ENCODE data around the gene P2RX1.
"Not testable (repeated sequence)": the region's sequence is repeated elsewhere in the genome, so short reads cannot be mapped to it uniquely, and the experiment has no call there.

Gene P2RX1

DNA sequence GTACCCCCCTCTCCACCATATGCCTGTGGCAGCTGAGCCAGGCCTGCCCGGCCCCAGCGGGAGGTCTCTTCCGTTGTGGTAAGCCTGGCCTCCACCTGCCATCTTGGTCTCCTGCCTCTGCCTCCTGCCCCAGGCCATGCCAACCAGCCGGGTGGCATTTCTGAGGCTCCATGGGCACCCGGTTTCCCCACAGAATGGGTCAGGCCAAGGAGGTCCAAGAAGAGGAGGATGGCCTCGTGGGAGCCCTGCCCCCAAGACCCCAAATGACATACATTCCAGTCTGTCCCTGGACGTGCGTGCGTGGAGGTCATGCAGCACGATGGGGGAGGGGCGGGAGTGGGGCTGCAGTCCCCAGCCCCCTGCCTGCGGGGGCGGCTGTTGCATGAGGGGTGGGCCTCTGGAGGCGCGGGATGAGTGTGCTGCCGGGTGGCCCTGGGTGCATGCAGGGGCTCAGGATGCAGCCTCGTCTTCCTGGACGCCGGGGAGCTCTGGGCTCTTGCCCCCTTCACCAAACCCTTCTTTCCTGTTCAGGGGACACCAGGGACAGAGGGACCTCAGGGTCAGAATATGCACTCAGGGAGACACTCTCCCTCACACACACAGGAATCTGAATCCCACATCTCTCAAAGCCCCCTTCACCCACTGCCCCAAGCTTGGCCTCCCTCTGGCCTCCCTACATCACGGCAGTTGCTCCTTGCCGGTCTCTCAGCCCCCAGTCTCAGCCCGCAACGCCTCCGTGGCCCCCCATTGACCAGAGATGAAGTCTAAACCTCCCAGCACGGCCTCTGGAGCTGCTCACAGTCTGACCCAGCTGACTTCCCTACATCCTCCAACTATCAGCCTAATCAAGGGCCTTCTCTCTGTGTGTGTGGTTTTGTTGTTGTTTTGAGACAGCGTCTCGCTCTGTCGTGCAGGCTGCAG lies 54.2 kb downstream of the P2RX1 start:
- FAIRE-seq = no peak

DNA sequence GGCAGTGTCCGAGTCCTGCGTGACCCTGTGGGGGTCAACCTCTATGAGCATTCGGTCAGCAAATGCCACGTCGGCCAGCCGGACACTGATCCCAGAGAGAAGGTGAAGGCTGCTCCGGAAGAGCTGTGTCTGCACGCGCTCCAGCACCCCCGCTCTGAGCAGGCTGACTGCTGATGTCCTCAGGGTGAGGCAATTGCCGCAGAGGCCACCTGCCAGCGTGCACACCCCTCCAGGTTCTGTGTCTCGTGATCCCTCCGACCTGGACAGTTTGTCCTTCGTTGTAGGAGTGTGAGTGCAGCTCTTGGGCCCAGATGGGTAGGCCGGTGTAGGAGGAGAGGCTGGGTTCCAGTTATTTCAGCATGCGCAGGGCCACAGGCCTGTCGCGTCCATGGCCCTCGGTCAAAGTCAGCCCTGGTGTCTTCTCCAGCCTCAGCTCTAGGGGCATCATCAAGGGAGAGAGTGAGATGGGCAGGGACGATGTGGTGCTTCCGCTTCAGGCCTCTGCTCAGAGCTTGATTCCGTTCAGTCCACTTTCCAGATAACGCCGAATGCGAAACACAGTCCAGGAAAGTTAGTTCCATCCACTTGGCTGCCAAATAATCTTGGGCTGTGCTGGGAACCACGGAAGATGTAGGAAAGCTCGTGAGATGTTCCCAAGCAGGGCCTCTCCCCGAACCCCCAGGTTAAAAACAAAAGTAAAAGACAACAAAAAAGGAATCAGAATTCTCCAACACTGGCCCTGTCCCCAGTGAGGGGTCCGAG lies 55.1 kb downstream of the P2RX1 start:
- DNase-seq (ENCODE audit: insufficient read length, low spot score) = no peak
- FAIRE-seq = no peak

More for the DNA sequence above, 54.2 kb downstream of the P2RX1 start:
- no peak for DNase-seq (ENCODE audit: insufficient read length, low spot score)

DNA sequence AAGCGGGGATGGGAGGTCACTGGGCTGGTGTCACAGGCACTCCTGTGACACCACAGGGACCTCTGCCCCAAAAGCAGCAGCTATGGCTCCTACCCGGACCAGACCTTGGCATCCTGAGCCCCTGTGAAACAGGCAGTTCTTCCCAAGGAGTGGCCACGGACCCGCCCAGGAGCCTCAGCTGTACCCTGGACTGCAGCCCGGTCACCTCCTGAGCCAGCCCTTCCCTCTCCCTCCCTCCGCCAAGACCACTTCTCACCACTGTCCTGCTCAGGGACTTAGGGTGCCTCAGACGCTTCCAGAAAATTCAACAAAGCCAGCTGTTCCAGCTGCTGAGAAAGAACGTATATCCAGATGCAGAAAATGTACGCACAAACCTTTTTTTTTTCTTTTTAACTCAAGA lies 56.3 kb downstream of the P2RX1 start:
- DNase-seq (ENCODE audit: insufficient read length, low spot score) (no peak), FAIRE-seq (no peak)

DNA sequence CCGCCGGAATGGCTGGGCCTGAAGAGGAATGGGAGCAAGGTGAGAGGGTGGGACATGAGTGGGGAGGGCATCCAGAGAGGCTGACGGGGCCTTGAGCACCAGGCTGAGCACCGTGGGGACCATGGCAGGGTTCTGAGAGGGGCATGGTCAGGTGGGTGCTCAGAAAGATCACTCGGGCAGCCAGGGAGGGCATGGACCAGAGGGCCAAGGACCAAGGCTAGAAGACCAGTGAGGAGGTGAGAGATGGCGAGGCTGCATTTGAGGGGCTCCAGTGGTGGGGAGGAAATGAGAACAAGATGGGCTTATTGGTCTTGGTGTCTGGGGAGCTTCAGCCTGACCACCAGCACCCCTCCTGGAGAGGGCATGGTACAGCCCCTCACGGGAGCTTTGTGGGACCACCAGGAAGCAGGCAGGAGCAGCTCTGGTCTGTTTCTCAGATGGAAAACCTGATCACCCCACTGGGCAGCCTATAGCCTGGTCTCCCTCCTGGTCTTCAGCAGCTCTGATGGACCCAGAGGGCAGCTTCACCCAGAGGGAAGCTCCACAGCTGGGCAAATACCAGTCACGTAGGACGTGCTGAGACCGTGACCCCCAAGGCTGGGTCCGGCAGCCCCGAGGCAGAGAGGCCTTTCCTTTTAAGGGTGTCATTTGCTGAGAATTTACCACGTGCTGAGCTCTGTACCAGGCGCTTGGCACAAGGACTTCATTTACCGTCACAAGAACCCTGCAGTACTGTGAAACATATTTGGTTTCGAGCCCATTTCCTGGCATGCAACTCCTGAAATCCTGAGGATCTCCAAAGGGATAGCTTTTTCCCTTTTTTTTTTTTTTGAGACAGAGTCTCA lies 58.8 kb downstream of the P2RX1 start:
- DNase-seq (ENCODE audit: insufficient read length, low spot score) = no peak
- no peak for FAIRE-seq

DNA sequence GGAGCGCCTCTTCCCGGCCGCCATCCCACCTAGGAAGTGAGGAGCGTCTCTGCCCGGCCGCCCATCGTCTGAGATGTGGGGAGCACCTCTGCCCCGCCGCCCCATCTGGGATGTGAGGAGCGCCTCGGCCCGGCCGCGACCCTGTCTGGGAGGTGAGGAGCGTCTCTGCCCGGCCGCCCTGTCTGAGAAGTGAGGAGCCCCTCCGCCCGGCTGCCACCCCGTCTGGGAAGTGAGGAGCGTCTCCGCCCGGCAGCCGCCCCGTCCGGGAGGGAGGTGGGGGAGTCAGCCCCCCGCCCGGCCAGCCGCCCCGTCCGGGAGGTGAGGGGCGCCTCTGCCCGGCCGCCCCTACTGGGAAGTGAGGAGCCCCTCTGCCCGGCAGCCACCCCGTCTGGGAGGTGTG lies 62.1 kb downstream of the P2RX1 start:
- not testable (repeated sequence) for DNase-seq (ENCODE audit: insufficient read length, low spot score); FAIRE-seq

DNA sequence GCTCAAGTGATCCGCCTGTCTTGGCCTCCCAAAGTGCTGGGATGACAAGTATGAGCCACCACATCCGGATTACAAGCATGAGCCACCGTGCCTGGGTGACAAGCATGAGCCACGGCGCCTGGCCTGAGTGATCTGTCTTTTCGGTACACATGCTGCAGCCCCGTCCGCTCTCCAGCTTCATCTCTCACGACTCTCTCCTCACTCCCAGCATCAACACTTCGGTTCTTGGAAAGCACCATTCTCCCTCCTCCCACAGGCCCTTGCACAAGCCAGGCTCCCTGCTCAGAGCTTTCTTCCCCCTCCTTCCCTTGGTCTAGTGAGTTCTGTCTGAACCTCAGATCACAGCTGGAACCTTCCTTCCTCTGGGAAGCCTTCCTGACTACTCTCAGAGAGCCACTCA lies 63.7 kb downstream of the P2RX1 start:
- DNase-seq (ENCODE audit: insufficient read length, low spot score) (no peak), FAIRE-seq (no peak)

DNA sequence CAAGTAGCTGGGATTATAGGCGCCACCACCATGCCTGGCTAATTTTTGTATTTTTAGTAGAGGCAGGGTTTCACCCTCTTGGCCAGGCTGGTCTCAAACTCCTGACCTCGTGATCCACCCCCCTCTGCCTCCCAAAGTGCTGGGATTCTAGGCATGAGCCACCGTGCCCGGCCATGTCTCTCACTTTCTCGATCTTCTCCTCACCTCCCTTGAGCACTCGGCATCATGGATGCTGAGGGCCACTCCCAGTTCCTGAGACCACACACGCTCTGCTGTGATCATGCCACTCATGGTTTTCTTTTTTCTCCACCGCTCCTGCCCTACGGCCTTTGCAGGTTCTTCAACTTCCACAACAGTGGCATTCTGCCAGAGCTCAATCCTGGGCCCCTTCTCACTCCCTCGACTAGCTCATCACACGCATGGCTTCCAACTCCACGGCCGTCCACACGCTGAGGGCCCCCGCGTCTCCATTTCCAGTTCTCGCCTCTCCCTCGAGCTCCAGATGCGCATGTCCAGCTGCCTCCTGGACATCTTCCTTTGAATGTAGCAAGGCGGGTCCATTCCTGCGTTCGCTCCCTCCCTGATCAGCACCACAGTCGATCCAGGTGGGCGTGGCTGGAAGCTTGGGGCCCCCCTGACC lies 64.7 kb downstream of the P2RX1 start:
- DNase-seq (ENCODE audit: insufficient read length, low spot score) (no peak), FAIRE-seq (peak; percentile 9)

DNA sequence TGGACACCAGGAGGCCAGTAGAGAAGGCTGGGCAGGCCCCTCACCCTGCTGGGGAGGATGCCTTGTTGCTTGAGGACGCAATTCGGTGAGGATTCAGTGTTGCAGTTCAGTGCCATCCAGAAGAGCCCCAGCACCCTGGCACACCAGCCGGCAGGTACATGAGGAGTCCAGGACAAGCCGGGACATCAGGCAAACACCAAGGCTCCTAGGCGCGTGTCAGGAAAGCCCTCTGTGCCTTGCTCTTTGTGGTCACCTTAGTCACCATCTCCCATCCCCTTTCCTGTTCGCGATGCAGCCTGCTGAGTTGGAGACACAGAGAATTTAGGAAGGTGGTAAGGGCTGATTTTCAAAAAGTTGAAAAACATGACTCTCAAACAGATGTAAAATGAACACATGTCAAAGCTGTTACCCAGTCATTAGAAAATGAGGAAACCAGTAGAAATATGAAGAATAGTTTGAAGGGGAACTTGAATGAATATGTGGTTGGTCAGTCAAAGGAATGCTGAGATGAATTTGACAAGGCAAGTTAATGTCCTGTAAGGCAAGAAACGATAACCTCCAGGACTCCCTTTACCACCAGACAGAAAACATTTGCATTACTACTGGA lies 67.9 kb downstream of the P2RX1 start:
- no peak for FAIRE-seq
- no peak for DNase-seq (ENCODE audit: insufficient read length, low spot score)

DNA sequence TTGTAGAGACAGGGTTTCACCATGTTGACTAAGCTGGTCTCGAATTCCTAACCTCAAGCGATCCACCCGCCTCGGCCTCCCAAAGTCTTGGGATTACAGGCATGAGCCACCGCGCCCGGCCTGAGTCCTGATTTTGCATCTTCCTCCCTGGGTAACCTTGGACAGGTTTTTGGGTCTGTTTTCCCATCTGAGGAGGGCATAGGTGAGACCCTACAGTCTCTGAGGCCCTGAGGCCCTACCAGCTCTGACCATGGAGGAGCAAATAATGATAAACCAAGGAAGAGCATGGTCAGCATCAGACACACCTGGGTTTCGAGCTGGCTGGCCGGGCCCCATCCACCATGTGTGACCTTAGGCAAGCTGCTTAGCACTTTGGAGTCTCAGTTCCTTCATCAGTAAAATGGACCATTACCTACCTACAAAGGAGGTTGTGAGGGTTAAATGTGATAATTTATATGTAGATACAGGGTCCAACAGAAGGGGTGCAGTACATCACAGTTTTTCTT lies 69.0 kb downstream of the P2RX1 start:
- FAIRE-seq (no peak), DNase-seq (ENCODE audit: insufficient read length, low spot score) (no peak)

All from HTR-8/SVneo (cell line).